Lower leg skin (tissue), 4 donors: Measurements from ENCODE around the gene KLHL2. TPM values are rescaled to one million over a fixed set of nuclear protein-coding genes. Genes with fewer than 3 reads are reported as not detected.

ENCODE experiments used
- DNase-seq, 2 donors: peaks; one replicate each; pipeline ENCODE4 v3.0.0-alpha.2; 2019; ENCODE audit warnings: low spot score in 2 of 2
- H3K4me3 ChIP-seq: fragments of 200-600 bp; sonication (generic); 2 replicates; pipeline ENCODE4 v1.5.1; 2017; ENCODE audit warnings: mild to moderate bottlenecking, low read depth; ENCODE audit not compliant: poor library complexity, severe bottlenecking
- CTCF ChIP-seq, 3 donors: fragments of 450-650 bp; IDR thresholded peaks; one replicate each; pipeline ENCODE4 v1.5.1; 2016; ENCODE audit warnings: antibody characterized with exemption in 3 of 3, mild to moderate bottlenecking in 3 of 3, moderate library complexity in 2 of 3
- POLR2A ChIP-seq, 2 donors: fragments of 450-650 bp; IDR thresholded peaks; one replicate each; pipeline ENCODE4 v1.6.1; 2016 to 2017; ENCODE audit warnings: antibody characterized with exemption in 2 of 2, mild to moderate bottlenecking in 1 of 2, moderate library complexity in 1 of 2
- WGBS, 2 donors: methylation state at CpG; one replicate each; pipeline ENCODE4 v1.1.5; 2018; 5-methylcytosine and 5-hydroxymethylcytosine counted together
- intact Hi-C: fragments of 100-400 bp; cut with DNase I; formaldehyde crosslinking; loops from one replicate; pipeline ENCODE4 v1.15.0; 2023; ENCODE audit warnings: low total_unique reads
- total RNA-seq, 4 donors: library from RNA; depleted of rRNA; stranded (reverse); fragments of >200 nt; gene quantifications; one replicate each; pipeline ENCODE4 v1.1.0, GENCODE V29; 2016

Gene KLHL2
- total RNA-seq, 4 donors from 2014 or later = 15.1 to 15.9 (median 15.7) TPM

- intact Hi-C loops = loop anchor here (10.0 kb wide), 1 partner anchor 121 kb away; the partner anchor contains the start of gene KLHL2
- no peak for DNase-seq
Measured at GRCh38 chr4:165325732-165326512, 118.6 kb downstream of the KLHL2 start.

GRCh38 chr4:165326831-165327210 is 119.5 kb downstream of the KLHL2 start:
- intact Hi-C loops = loop anchor here (10.0 kb wide), 1 partner anchor 122 kb away; the partner anchor contains the start of gene KLHL2
- no peak for DNase-seq
- 0 to 1% methylated on average over 14 of the region's 14 CpGs for WGBS, 2 donors
- TF ChIP-seq CTCF (IDR thresholded peaks at IDR 0.05) = no peak
- TF ChIP-seq POLR2A (IDR thresholded peaks at IDR 0.05) = no peak
- H3K4me3 ChIP-seq = peak overlapping the region; percentile 22

More at GRCh38 chr4:165325732-165326512, 118.6 kb downstream of the KLHL2 start:
- no peak overlapping the region for H3K4me3 ChIP-seq
- TF ChIP-seq POLR2A (IDR thresholded peaks at IDR 0.05) (no peak), CTCF (IDR thresholded peaks at IDR 0.05) (no peak)
- WGBS, 2 donors = 50 to 55% methylated on average over 8 of the region's 8 CpGs

- DNase-seq = peak; percentile 99 to 100
- TF ChIP-seq CTCF (IDR thresholded peaks at IDR 0.05) (no peak), POLR2A (IDR thresholded peaks at IDR 0.05) (no peak)
- 0% methylated on average over 54 to 64 of the region's 76 CpGs for WGBS, 2 donors
- H3K4me3 ChIP-seq = peak within 1 kb of the TSS; percentile 89
- intact Hi-C loops = loop anchor here (10.0 kb wide), 1 partner anchor 123 kb away; the partner anchor contains the start of gene KLHL2
Measured at GRCh38 chr4:165327211-165328100, 120.1 kb downstream of the KLHL2 start, which contains the start of gene MSMO1. MSMO1 (plus strand) TSS chr4:165327669; CDS start chr4:165333371, 5,702 bp downstream.

GRCh38 chr4:165328101-165328425 is 120.7 kb downstream of the KLHL2 start:
- H3K4me3 ChIP-seq = peak overlapping the region; percentile 89
- WGBS, 2 donors = 1% methylated on average over 7 of the region's 7 CpGs
- no peak for TF ChIP-seq CTCF (IDR thresholded peaks at IDR 0.05)
- TF ChIP-seq POLR2A (IDR thresholded peaks at IDR 0.05) = no peak
- intact Hi-C loops = loop anchor here (10.0 kb wide), 1 partner anchor 123 kb away; the partner anchor contains the start of gene KLHL2
- DNase-seq = no peak

GRCh38 chr4:165328708-165329107 is 121.3 kb downstream of the KLHL2 start:
- 32 to 48% methylated on average over 4 of the region's 4 CpGs for WGBS, 2 donors
- TF ChIP-seq CTCF (IDR thresholded peaks at IDR 0.05) (no peak), POLR2A (IDR thresholded peaks at IDR 0.05) (no peak)
- intact Hi-C loops = loop anchor here (10.0 kb wide), 1 partner anchor 124 kb away; the partner anchor contains the start of gene KLHL2
- no peak for DNase-seq
- H3K4me3 ChIP-seq = no peak overlapping the region
